Heart left ventricle (tissue), 16 donors: ENCODE results near the gene RPL5. TPM values are rescaled to one million over a fixed set of nuclear protein-coding genes. Genes with fewer than 3 reads are reported as not detected.
"Not testable (repeated sequence)": the region's sequence is repeated elsewhere in the genome, so short reads cannot be mapped to it uniquely, and the experiment has no call there.

Experiments
- ATAC-seq, 4 donors: fragments of 200-7000 bp; cut with Tn5 transposase; one replicate each; pipeline ENCODE4 v1.9.1; 2020 to 2022; ENCODE audit warnings: moderate library complexity in 4 of 4, mild to moderate bottlenecking in 3 of 4, moderate number of reproducible peaks in 1 of 4
- DNase-seq, 5 donors: peaks; one replicate each; pipeline ENCODE4 v3.0.0-alpha.2; 2020
- H3K27ac ChIP-seq, 12 donors: fragments of 200-600 bp; sonication (generic) in 4 of 12; one replicate each; pipeline versions ENCODE4 v1.5.0 to v1.8.0; 2016 to 2022; ENCODE audit warnings: mild to moderate bottlenecking in 2 of 12
- H3K27me3 ChIP-seq, 9 donors: fragments of 200-600 bp; sonication (generic) in 2 of 9; one replicate each; pipeline versions ENCODE4 v1.5.1 to v1.8.0; 2016 to 2022; ENCODE audit warnings: mild to moderate bottlenecking in 3 of 9
- H3K36me3 ChIP-seq, 9 donors: fragments of 200-600 bp; sonication (generic) in 2 of 9; one replicate each; pipeline versions ENCODE4 v1.5.0 to v1.8.0; 2018 to 2022; ENCODE audit warnings: mild to moderate bottlenecking in 2 of 9
- H3K4me1 ChIP-seq, 12 donors: fragments of 200-600 bp; sonication (generic) in 4 of 12; one replicate each; pipeline versions ENCODE4 v1.5.0 to v1.8.0; 2016 to 2022; ENCODE audit warnings: mild to moderate bottlenecking in 3 of 12
- H3K4me3 ChIP-seq, 12 donors: fragments of 200-600 bp; sonication (generic) in 4 of 12; one replicate each; pipeline versions ENCODE4 v1.5.0 to v1.8.0; 2017 to 2022; ENCODE audit warnings: mild to moderate bottlenecking in 9 of 12, moderate library complexity in 4 of 12
- H3K9me3 ChIP-seq, 12 donors: fragments of 200-600 bp; sonication (generic) in 4 of 12; one replicate each; pipeline versions ENCODE4 v1.5.0 to v1.8.0; 2016 to 2022; ENCODE audit warnings: mild to moderate bottlenecking in 1 of 12
- CTCF ChIP-seq, 12 donors: fragments of 200-600 bp; sonication (generic) in 4 of 12; IDR thresholded peaks; one replicate each; pipeline versions ENCODE4 v1.5.0 to v1.8.0; 2018 to 2022; ENCODE audit warnings: antibody characterized with exemption in 12 of 12, mild to moderate bottlenecking in 5 of 12
- POLR2A ChIP-seq, 2 donors: fragments of 450-650 bp; IDR thresholded peaks; one replicate each; pipeline ENCODE4 v1.6.1; 2017; ENCODE audit warnings: antibody characterized with exemption in 2 of 2, mild to moderate bottlenecking in 2 of 2, moderate library complexity in 2 of 2
- WGBS, 4 donors: extraction: QIAGEN DNeasy Blood & Tissue Kit in 2 of 4; methylation state at CpG; one replicate each; pipeline versions ENCODE4 v1.1.5 to v1.1.7; 2013 to 2018; 5-methylcytosine and 5-hydroxymethylcytosine counted together
- intact Hi-C, 10 donors: fragments of 100-400 bp; cut with DNase I; formaldehyde crosslinking; loops; one replicate each; pipeline versions ENCODE4 v1.11.1 to v1.14.2; 2022
- long read RNA-seq, 3 donors: library from polyadenylated mRNA; unstranded; transcript quantifications; one replicate each; pipeline ENCODE4 v2.0.0, GENCODE V29; 2020 to 2021
- polyA plus RNA-seq, 2 donors: library from polyadenylated mRNA; stranded (reverse); fragments of 200-250 nt; gene quantifications; one replicate each; pipeline ENCODE4 v1.2.3, GENCODE V29; 2013
- total RNA-seq, 9 donors: library from RNA; depleted of rRNA in 2 of 9; stranded (reverse); fragments of >200 nt in 2 of 9; fragmentation: NEBNext Ultra II Directional in 3 of 9; extraction: Animal tissue kit (Norgen Biotek cat#: 25700) in 3 of 9; gene quantifications; one replicate each; pipeline versions ENCODE4 v1.1.0 to v1.2.4, GENCODE V29; 2016 to 2023
- donor health status: ischemic (EF 13 %, LVEDD 7.1; RV severe dilation, severe dysfunction).
- donor health status: healthy with polysubstance abuse.
- donor health status: DM: no; HTN: yes; CAD: no.
- donor health status: DM: no; HTN: no; CAD: no.
- donor health status: ischemic (EF 25% LVEDD 6.9; RV normal size, moderate dysfunction).
- donor health status: ischemic (EF 25% LVEDD 5.7; RV mildly dilated, moderate dysfunction).
- donor health status: healthy.
- donor health status: DM: yes; HTN: yes; CAD: no.
- donor health status: ischemic (EF 35%, LVEDD 5.7; RV mildly dilated, moderate dysfunction).
- donor health status: nonischemic (EF 11% LVEDD 7.7; RV severe dilation, severe dysfunction).
- donor health status: DM: yes; HTN: yes; CAD: no.
- donor health status: PGD.
- donor health status: ischemic (EF 29% LVEDD 5.4; RV normal size, mild dysfunction).
- donor health status: nonischemic (EF 23%, LVEDD 6.1; RV moderate dilation, normal function).

RPL5 gene
- total RNA-seq (100 to 1,000 TPM; 463 to 779 (median 580) TPM), polyA plus RNA-seq (1,000 to 10,000 TPM; 1,040 to 1,711 TPM)
- long read RNA-seq, donor 1, transcript RPL5-205 (3 exons, 1,210 nt) = minor isoform, 13 of 243 reads
- long read RNA-seq, donor 1, transcript RPL5-210 (7 exons, 896 nt) = minor isoform, 5 of 243 reads
- long read RNA-seq, donor 1, transcript RPL5-207 (2 exons, 271 nt) = minor isoform, 6 of 243 reads
- long read RNA-seq, donor 1, transcript RPL5-208 (8 exons, 1,085 nt) = major isoform, 186 of 243 reads
- long read RNA-seq, donor 1, partial matches to known transcripts = 31 of 243 reads
- long read RNA-seq, donor 1, other reads (novel, unspliced or antisense) = 2 of 243 reads
- long read RNA-seq, donor 2, transcript RPL5-208 (8 exons, 1,085 nt) = major isoform, 329 of 470 reads
- long read RNA-seq, donor 2, partial matches to known transcripts = 122 of 470 reads
- long read RNA-seq, donor 2, other reads (novel, unspliced or antisense) = 12 of 470 reads
- long read RNA-seq, donor 3, transcript RPL5-208 (8 exons, 1,085 nt) = major isoform, 174 of 233 reads
- long read RNA-seq, donor 3, transcript RPL5-205 (3 exons, 1,210 nt) = minor isoform, 7 of 233 reads
- long read RNA-seq, donor 3, partial matches to known transcripts = 41 of 233 reads
- long read RNA-seq, donor 3, other reads (novel, unspliced or antisense) = 6 of 233 reads

- WGBS, 4 donors = 0 to 1% (median 1%) methylated on average over 33 to 57 of the region's 57 CpGs
- ATAC-seq = peak; percentile 96 to 98 (median 96)
- H3K4me1 ChIP-seq = peaks cover 7 to 42% (median 28%) of the 10 kb centered on the region in 12 donors
- H3K27ac ChIP-seq = peak within 1 kb of the TSS; percentile 81 to 95 (median 88)
- intact Hi-C loops = loop anchor here in 6 of 10 donors (2.0 to 5.0 kb wide), 6 partner anchors 40 to 520 kb away; partner anchors contain the start of gene EVI5 (in 2 of the 6)
- H3K36me3 ChIP-seq = peaks cover 0 to 37% (median 36%) of the 10 kb centered on the region in 9 donors
- H3K27me3 ChIP-seq = no peaks in the 10 kb centered on the region
- TF ChIP-seq POLR2A (IDR thresholded peaks at IDR 0.05) (peak in 1 of 2 donors; percentile 93), CTCF (IDR thresholded peaks at IDR 0.05) (peak; percentile 91 to 99 (median 94))
- peak within 1 kb of the TSS; percentile 65 to 98 (median 77) for H3K4me3 ChIP-seq
- peak; percentile 95 to 99 (median 98) for DNase-seq
- H3K9me3 ChIP-seq = no peaks in the 10 kb centered on the region
Measured at GRCh38 chr1:92831762-92832536, at the start of gene RPL5. RPL5 (plus strand) TSS chr1:92832040; CDS start chr1:92832115, 75 bp downstream.

GRCh38 chr1:92783550-92783949 lies 48.3 kb upstream of the RPL5 start:
- H3K36me3 ChIP-seq, H3K27me3 ChIP-seq, H3K9me3 ChIP-seq, ATAC-seq: not testable (repeated sequence)
- TF ChIP-seq CTCF (IDR thresholded peaks at IDR 0.05) = peak in 4 of 12 donors; percentile 18 to 33 (median 29)
- Histone ChIP-seq H3K4me3 (peak overlapping the region; percentile 64 to 95 (median 81)), H3K4me1 (peaks cover 0 to 41% (median 25%) of the 10 kb centered on the region in 12 donors), H3K27ac (peak overlapping the region in 11 of 12 donors; percentile 94 to 99 (median 97))
- intact Hi-C loops = loop anchor here in 2 of 10 donors (5.0 kb wide), 2 partner anchors 36 to 49 kb away; partner anchors contain the start of gene RPL5 (in 1 of the 2)
- DNase-seq = peak in 1 of 5 donors; percentile 33
- WGBS, 4 donors = 50 to 57% (median 52%) methylated on average over 14 of the region's 14 CpGs

- peak overlapping the region; percentile 64 to 95 (median 81) for H3K4me3 ChIP-seq
- 1% methylated on average over 5 to 25 of the region's 25 CpGs for WGBS, 4 donors
- DNase-seq (peak in 2 of 5 donors; percentile 49 to 63), ATAC-seq (peak in 1 of 4 donors; percentile 2)
- no peaks in the 10 kb centered on the region for H3K9me3 ChIP-seq
- TF ChIP-seq POLR2A (IDR thresholded peaks at IDR 0.05) (no peak), CTCF (IDR thresholded peaks at IDR 0.05) (no peak)
- peaks cover 0 to 3% (median 0%) of the 10 kb centered on the region in 9 donors for H3K27me3 ChIP-seq
- H3K36me3 ChIP-seq = no peaks in the 10 kb centered on the region
- intact Hi-C loops = loop anchor here in 3 of 10 donors (2.0 to 5.0 kb wide), 5 partner anchors 21 to 49 kb away; partner anchors contain the start of gene RPL5 (in 2 of the 3)
- H3K27ac ChIP-seq = peak overlapping the region; percentile 94 to 99 (median 97)
- H3K4me1 ChIP-seq = peaks cover 0 to 39% (median 22%) of the 10 kb centered on the region in 12 donors
Measured at GRCh38 chr1:92784021-92784638, 47.7 kb upstream of the RPL5 start.
